ENCODE results near the gene SP7.

DNA sequence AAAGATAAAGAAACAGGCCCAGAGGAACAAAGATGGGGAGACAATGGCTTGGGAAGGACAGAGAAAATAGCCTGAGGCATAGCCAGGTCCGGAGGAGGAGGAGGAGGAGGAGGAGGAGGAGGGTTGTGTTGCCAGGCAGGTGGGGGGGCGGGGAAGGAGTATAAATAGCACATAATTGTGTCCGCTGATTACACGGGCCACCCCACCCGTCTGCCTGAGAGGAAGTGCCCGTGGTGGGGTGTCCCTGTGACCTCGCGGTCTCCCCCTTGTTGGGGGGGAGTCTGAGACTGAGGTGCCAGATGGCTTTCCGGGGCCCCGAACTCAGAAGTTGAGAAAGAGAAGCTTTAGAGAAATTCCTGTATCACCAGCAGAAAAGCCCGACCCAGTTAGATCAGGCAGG lies 1.9 kb upstream of the SP7 start:
- TF ChIP-seq POLR2AphosphoS5 (IDR thresholded peaks at IDR 0.05; ENCODE audit: borderline replicate concordance, low read depth, low read length) (no peak), EZH2 (IDR thresholded peaks at IDR 0.05) (no peak), FOXP2 (optimal IDR thresholded peaks at IDR 0.05; ENCODE audit: control extremely low read depth, extremely low read length, insufficient read depth) (no peak)

All from SK-N-MC (cell line).